HCT116 (cell line): ENCODE measurements around the gene SLK. TPM values are rescaled to one million over a fixed set of nuclear protein-coding genes. Genes with fewer than 3 reads are reported as not detected.

Source experiments
- ATAC-seq: fragments of 200-7000 bp; cut with Tn5 transposase; 2 replicates; pipeline ENCODE4 v1.9.1; 2020; ENCODE audit warnings: mild to moderate bottlenecking, moderate library complexity
- BruUV-seq: library from RNA; stranded (reverse); fragments of 400-500 nt; replicated peaks from 2 replicates; lab custom pipeline; 2021; lab: Mats Ljungman, UMichigan
- CTCF ChIA-PET: fragments of 300-600 bp; sonication (Branson Sonifier 250); formaldehyde crosslinking; loops from one replicate; lab custom pipeline; 2021; ENCODE audit warnings: antibody characterized with exemption; lab: Charles Lee
- POLR2A ChIA-PET: fragments of 300-600, 350-600 bp; sonication (Branson Sonifier 250); formaldehyde crosslinking; loops from one replicate; lab custom pipeline; 2021; ENCODE audit warnings: antibody characterized with exemption; lab: Charles Lee
- RAD21 ChIA-PET, 2 experiments: fragments of 300-600 bp; sonication (Branson Sonifier 250); formaldehyde crosslinking; loops; one replicate each; lab custom pipeline; 2023; ENCODE audit warnings: low total read pairs in 2 of 2; ENCODE audit not compliant: uncharacterized antibody in 2 of 2, unreplicated experiment in 2 of 2, low non-redundant PET in 1 of 2; lab: Charles Lee
- DNase-seq: peaks from one replicate; pipeline ENCODE4 v3.0.0-alpha.2; 2010; ENCODE audit warnings: low read depth, low spot score
- H2AFZ ChIP-seq: fragments of 200-600 bp; shearing (Covaris generic), sonication (generic); 2 replicates; pipeline ENCODE4 v1.6.1; 2017; ENCODE audit warnings: low read depth, mixed run types, mixed read lengths, antibody characterized with exemption, low read length; ENCODE audit not compliant: poor library complexity, severe bottlenecking
- H3K27ac ChIP-seq: 2 replicates; pipeline ENCODE4 v1.5.1; 2012; ENCODE audit warnings: low read depth, low read length
- H3K27me3 ChIP-seq: fragments of 200-600 bp; sonication (generic); 2 replicates; pipeline ENCODE4 v1.6.1; 2016; ENCODE audit warnings: mixed run types, low read length, mixed read lengths; ENCODE audit not compliant: insufficient read depth
- H3K36me3 ChIP-seq, 2 experiments: fragments of 200-500 bp in 1 of 2; fragments of 200-600 bp in 1 of 2; sonication (Bioruptor generic) in 1 of 2; sonication (generic) in 1 of 2; 2 replicates each; pipeline versions ENCODE4 v1.5.1 to v1.6.1; 2014 to 2016; ENCODE audit warnings: low read length in 2 of 2, inconsistent platforms in 1 of 2, mixed read lengths in 1 of 2, mixed run types in 1 of 2; ENCODE audit not compliant: insufficient read depth in 2 of 2, control insufficient read depth in 1 of 2
- H3K4me1 ChIP-seq, 2 experiments: fragments of 200-600 bp in 1 of 2; sonication (generic) in 1 of 2; 2 replicates each; pipeline versions ENCODE4 v1.5.1 to v1.6.1; 2012 to 2017; ENCODE audit warnings: low read length in 2 of 2, inconsistent platforms in 1 of 2, mild to moderate bottlenecking in 1 of 2, mixed read lengths in 1 of 2, mixed run types in 1 of 2, moderate library complexity in 1 of 2; ENCODE audit not compliant: insufficient read depth in 2 of 2, control insufficient read depth in 1 of 2
- H3K4me2 ChIP-seq: fragments of 200-600 bp; sonication (generic); 2 replicates; pipeline ENCODE4 v1.6.1; 2017; ENCODE audit warnings: mixed run types, low read length, mixed read lengths
- H3K4me3 ChIP-seq, 2 experiments: fragments of 200-600 bp in 1 of 2; sonication (generic) in 1 of 2; replicated peaks in 1 of 2; 2 replicates each; pipeline ENCODE4 v1.5.1; 2011 to 2016; ENCODE audit warnings: low read length in 2 of 2, control low read depth in 1 of 2, low read depth in 1 of 2, mild to moderate bottlenecking in 1 of 2, mixed read lengths in 1 of 2, mixed run types in 1 of 2
- H3K79me2 ChIP-seq: fragments of 200-600 bp; sonication (generic); 2 replicates; pipeline ENCODE4 v1.6.1; 2017; ENCODE audit warnings: mild to moderate bottlenecking, mixed run types, low read length, moderate library complexity, mixed read lengths; ENCODE audit not compliant: insufficient read depth
- H3K9ac ChIP-seq: fragments of 200-600 bp; sonication (generic); 2 replicates; pipeline ENCODE4 v1.6.1; 2016; ENCODE audit warnings: low read length, mixed read lengths
- H3K9me2 ChIP-seq: fragments of 200-600 bp; sonication (generic), shearing (Covaris generic); 2 replicates; pipeline ENCODE4 v1.6.1; 2017; ENCODE audit warnings: mixed run types, mild to moderate bottlenecking, moderate library complexity; ENCODE audit not compliant: insufficient read depth
- H3K9me3 ChIP-seq, 2 experiments: fragments of 200-500 bp in 1 of 2; fragments of 200-600 bp in 1 of 2; sonication (Bioruptor generic) in 1 of 2; sonication (generic) in 1 of 2; 2 replicates each; pipeline ENCODE4 v1.6.1; 2014 to 2017; ENCODE audit warnings: low read length in 2 of 2, mixed read lengths in 2 of 2, inconsistent platforms in 1 of 2, low read depth in 1 of 2, mild to moderate bottlenecking in 1 of 2, mixed run types in 1 of 2, moderate library complexity in 1 of 2; ENCODE audit not compliant: control insufficient read depth in 1 of 2, insufficient read depth in 1 of 2
- H4K20me1 ChIP-seq: fragments of 200-600 bp; sonication (generic), shearing (Covaris generic); 2 replicates; pipeline ENCODE4 v1.6.1; 2017; ENCODE audit warnings: mixed run types, mild to moderate bottlenecking, moderate library complexity; ENCODE audit not compliant: insufficient read depth
- ATF3 ChIP-seq: IDR thresholded peaks from 2 replicates; pipeline ENCODE4 v1.6.1; 2012
- CBX3 ChIP-seq: IDR thresholded peaks from 2 replicates; pipeline ENCODE4 v1.6.1; 2012; ENCODE audit warnings: low read depth
- CEBPB ChIP-seq: IDR thresholded peaks from 2 replicates; pipeline ENCODE4 v1.6.1; 2012; ENCODE audit warnings: low read depth
- CTCF ChIP-seq, 3 experiments: fragments of 200-600 bp in 1 of 3; sonication (generic) in 1 of 3; IDR thresholded peaks in 2 of 3; conservative IDR thresholded peaks in 1 of 3; 2 replicates each; pipeline ENCODE4 v1.5.1; 2012 to 2017; ENCODE audit warnings: low read depth in 2 of 3, low read length in 2 of 3, antibody characterized with exemption in 1 of 3, borderline replicate concordance in 1 of 3, control low read depth in 1 of 3, mild to moderate bottlenecking in 1 of 3, mixed read lengths in 1 of 3, mixed run types in 1 of 3, moderate library complexity in 1 of 3; ENCODE audit not compliant: insufficient read depth in 1 of 3
- EZH2 ChIP-seq: fragments of 200-600 bp; sonication (generic); IDR thresholded peaks from 2 replicates; pipeline ENCODE4 v1.6.1; 2017; ENCODE audit warnings: antibody characterized with exemption, mixed run types
- EZH2phosphoT487 ChIP-seq: fragments of 200-600 bp; IDR thresholded peaks from 2 replicates; pipeline ENCODE4 v1.6.1; 2018; ENCODE audit warnings: antibody characterized with exemption, borderline replicate concordance
- FOSL1 ChIP-seq: IDR thresholded peaks from 2 replicates; pipeline ENCODE4 v1.6.1; 2012; ENCODE audit warnings: low read depth
- MAX ChIP-seq: IDR thresholded peaks from 2 replicates; pipeline ENCODE4 v1.6.1; 2012
- POLR2A ChIP-seq: IDR thresholded peaks from 2 replicates; pipeline ENCODE4 v1.7.0; 2011; ENCODE audit warnings: borderline replicate concordance; ENCODE audit not compliant: insufficient read depth, insufficient read length; ENCODE audit errors: extremely low read depth
- RAD21 ChIP-seq: IDR thresholded peaks from 2 replicates; pipeline ENCODE4 v1.6.1; 2012; ENCODE audit warnings: low read depth, mild to moderate bottlenecking
- SIN3A ChIP-seq: IDR thresholded peaks from 2 replicates; pipeline ENCODE4 v1.6.1; 2012; ENCODE audit warnings: low read depth
- SP1 ChIP-seq: IDR thresholded peaks from 2 replicates; pipeline ENCODE4 v1.6.1; 2012; ENCODE audit warnings: low read depth
- SRF ChIP-seq: IDR thresholded peaks from 2 replicates; pipeline ENCODE4 v1.6.1; 2012; ENCODE audit warnings: low read depth
- YY1 ChIP-seq: IDR thresholded peaks from 2 replicates; pipeline ENCODE4 v1.6.1; 2011; ENCODE audit warnings: low read length, low read depth, moderate library complexity, mild to moderate bottlenecking; ENCODE audit not compliant: insufficient replicate concordance; ENCODE audit errors: extremely low read depth
- ZFX ChIP-seq: fragments of 450-650 bp; IDR thresholded peaks from 2 replicates; pipeline ENCODE4 v1.6.1; 2017
- ZNF274 ChIP-seq: fragments of 200-500 bp; sonication (Bioruptor generic); IDR thresholded peaks from 2 replicates; pipeline ENCODE4 v1.6.1; 2014; ENCODE audit warnings: mild to moderate bottlenecking, low read depth, low read length, inconsistent platforms
- intact Hi-C: fragments of 100-400 bp; cut with micrococcal nuclease; formaldehyde crosslinking; loops from 2 replicates; pipeline ENCODE4 v1.10.0; 2022
- total RNA-seq: library from RNA; stranded (reverse); gene quantifications from one replicate; pipeline ENCODE4 v1.2.1, GENCODE V29; 2021; ENCODE audit not compliant: unreplicated experiment

Gene SLK
- total RNA-seq, 1 experiment from 2014 or later: 44.2 TPM

- CTCF ChIA-PET: no interaction called here
- ATAC-seq: no peak
- H3K4me2 ChIP-seq: no peak overlapping the region
- no peak for DNase-seq
- TF ChIP-seq RAD21 (no peak), POLR2A (no peak), FOSL1 (no peak), SP1 (no peak), SRF (no peak), ATF3 (no peak), ZFX (no peak), SIN3A (no peak)
- TF ChIP-seq, all 23 proteins: peak for 0
- no peaks in the 10 kb centered on the region for H3K36me3 ChIP-seq
- peaks cover 7 to 18% of the 10 kb centered on the region in 2 experiments; a peak in 2 of 4 replicates for H3K4me1 ChIP-seq
- POLR2A ChIA-PET: no interaction called here
- no peak overlapping the region for H3K27ac ChIP-seq
- H4K20me1 ChIP-seq: peaks cover 40% of the 10 kb centered on the region; the same call in 1 of the 2 replicates
- H3K27me3 ChIP-seq: no peaks in the 10 kb centered on the region
- no peak overlapping the region for H3K4me3 ChIP-seq
- intact Hi-C loops: no loop called here
- H3K9ac ChIP-seq: no peak overlapping the region
- BruUV-seq: no TSS peak
- H2AFZ ChIP-seq: no peak overlapping the region
- RAD21 ChIA-PET: no interaction called here
- H3K9me2 ChIP-seq: no peaks in the 10 kb centered on the region
- H3K79me2 ChIP-seq: peaks cover 100% of the 10 kb centered on the region
- no peaks in the 10 kb centered on the region for H3K9me3 ChIP-seq
These were observed 13.5 kb downstream of the SLK start for GRCh38 chr10:103980288-103980906.

GRCh38 chr10:103982639-103983038 is 15.7 kb downstream of the SLK start:
- Histone ChIP-seq H3K9me2 (no peaks in the 10 kb centered on the region), H3K9ac (no peak overlapping the region), H3K27ac (no peak overlapping the region), H4K20me1 (peaks cover 44% of the 10 kb centered on the region), H3K36me3 (no peaks in the 10 kb centered on the region), H3K4me1 (peaks cover 2 to 14% of the 10 kb centered on the region in 2 experiments; a peak in 2 of 4 replicates), H3K9me3 (no peaks in the 10 kb centered on the region), H3K4me2 (no peak overlapping the region), H2AFZ (no peak overlapping the region), H3K27me3 (no peaks in the 10 kb centered on the region), H3K4me3 (no peak overlapping the region), H3K79me2 (peaks cover 100% of the 10 kb centered on the region)
- peak; percentile 92 for ATAC-seq
- RAD21 ChIA-PET: no interaction called here
- intact Hi-C loops: no loop called here
- peak; percentile 34 for DNase-seq
- TF ChIP-seq EZH2phosphoT487: no peak
- TF ChIP-seq SIN3A: no peak
- TF ChIP-seq YY1: peak; percentile 23
- TF ChIP-seq EZH2: no peak
- no peak for TF ChIP-seq ZNF274
- no peak for TF ChIP-seq MAX
- TF ChIP-seq CTCF (IDR thresholded peaks at IDR 0.05 in 2 of 3, conservative IDR thresholded peaks at IDR 0.05 in 1 of 3; ENCODE audit: borderline replicate concordance in 1 of 3, insufficient read depth in 1 of 3, low read depth in 2 of 3, low read length in 2 of 3): peak; percentile 57 to 69 (median 66); a peak in 4 of 6 replicates
- 0 out of 2 replicates have a peak, but pooled peaks have one; percentile 27 for TF ChIP-seq CBX3
- peak; percentile 70 for TF ChIP-seq RAD21
- 0 out of 2 replicates have a peak, but pooled peaks have one; percentile 37 for TF ChIP-seq CEBPB
- BruUV-seq: no TSS peak
- CTCF ChIA-PET: interaction anchor here (0.8 to 1.1 kb wide), 2 partner anchors 13 to 36 kb away, joined by 4 read pairs; no protein-coding TSS in a partner anchor
- POLR2A ChIA-PET: interaction anchor here (1.5 kb wide), 1 partner anchor 13 kb away, joined by 5 read pairs; no protein-coding TSS in a partner anchor
